HG02840 (cell line): Measurements from ENCODE around the gene HMG20A.

Experiments
- ATAC-seq: cut with Tn5 transposase; IDR thresholded peaks from one replicate; pipeline ENCODE4 v1.9.1; 2021; ENCODE audit warnings: mild to moderate bottlenecking, moderate library complexity, moderate number of reproducible peaks; ENCODE audit not compliant: unreplicated experiment, low FRiP score

HMG20A gene

DNA sequence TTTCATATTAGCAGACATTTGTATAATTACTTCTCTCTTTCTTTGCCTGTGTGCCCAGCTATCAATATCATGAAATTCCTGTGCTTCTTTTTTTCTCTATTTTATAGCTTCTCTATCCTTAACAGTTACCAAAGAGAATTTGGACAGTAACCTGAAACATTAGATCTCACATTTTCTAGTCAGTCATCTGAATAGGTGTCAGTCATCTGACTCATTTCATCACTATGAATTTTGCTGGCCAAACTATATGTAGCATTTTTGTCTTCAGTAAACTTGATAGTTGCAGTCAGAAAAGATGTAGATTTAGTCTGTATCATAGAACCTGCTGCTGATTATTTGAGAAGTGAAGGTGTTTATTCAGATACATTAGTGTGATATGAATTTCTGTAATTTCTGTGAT is 52.6 kb downstream of the HMG20A start:
- ATAC-seq: no peak

DNA sequence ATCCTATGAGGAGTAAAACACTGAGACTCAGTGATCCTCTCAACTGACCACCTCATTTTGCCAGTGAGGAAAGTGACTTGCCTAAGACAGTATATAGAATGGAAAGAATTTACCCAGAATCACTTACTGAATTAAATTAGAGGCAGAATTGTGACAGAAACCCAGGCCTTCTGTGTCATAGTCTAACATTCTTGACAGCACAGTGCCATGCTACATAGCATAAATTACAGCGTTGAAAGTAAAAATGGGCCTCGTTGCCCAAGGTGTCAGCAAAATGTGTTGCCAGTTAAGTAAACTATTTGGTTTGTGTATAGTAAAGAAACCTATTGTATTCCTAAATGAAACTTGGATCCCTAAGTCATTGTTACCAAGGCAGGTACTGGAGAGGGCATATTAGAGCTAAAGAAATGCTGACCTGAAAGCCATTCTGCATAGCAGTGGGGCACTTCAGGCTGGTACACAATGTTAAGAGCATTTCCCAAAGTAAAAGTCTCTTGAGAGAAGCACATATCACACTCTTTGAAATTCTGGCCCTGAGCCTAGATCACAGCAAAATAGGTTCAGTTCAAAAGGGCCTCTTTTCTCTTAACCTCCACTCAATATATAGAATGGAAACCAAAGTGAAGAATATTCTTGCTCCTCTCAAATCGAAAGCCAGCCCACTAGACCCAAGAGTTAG is 53.8 kb downstream of the HMG20A start:
- no peak for ATAC-seq

DNA sequence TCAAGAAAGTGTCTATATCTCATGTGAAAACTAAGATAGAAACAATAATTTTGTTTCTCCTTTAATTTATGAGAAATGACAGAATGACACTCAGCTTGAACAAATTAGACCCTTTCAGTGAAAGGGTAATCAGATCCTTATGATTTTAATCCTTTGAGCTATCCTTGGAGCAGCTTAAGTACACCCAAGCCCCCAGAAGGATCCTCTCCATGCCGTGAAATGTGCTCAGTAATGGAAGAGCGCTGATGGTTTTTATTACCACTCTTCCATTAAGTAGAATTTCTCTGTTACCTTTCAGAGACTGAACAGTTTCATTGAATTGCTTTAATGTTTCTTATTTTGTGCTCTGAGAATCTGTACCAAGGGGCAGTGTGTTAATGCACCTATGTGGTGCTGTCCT is 54.3 kb downstream of the HMG20A start:
- no peak for ATAC-seq

- ATAC-seq: no peak
These were observed 55.2 kb downstream of the HMG20A start for GRCh38 chr15:77475898-77476297.

- no peak for ATAC-seq
These were observed 56.3 kb downstream of the HMG20A start for GRCh38 chr15:77476995-77477394.

GRCh38 chr15:77478051-77478450 is 57.4 kb downstream of the HMG20A start:
- no peak for ATAC-seq

GRCh38 chr15:77479015-77479414 is 58.3 kb downstream of the HMG20A start:
- no peak for ATAC-seq

DNA sequence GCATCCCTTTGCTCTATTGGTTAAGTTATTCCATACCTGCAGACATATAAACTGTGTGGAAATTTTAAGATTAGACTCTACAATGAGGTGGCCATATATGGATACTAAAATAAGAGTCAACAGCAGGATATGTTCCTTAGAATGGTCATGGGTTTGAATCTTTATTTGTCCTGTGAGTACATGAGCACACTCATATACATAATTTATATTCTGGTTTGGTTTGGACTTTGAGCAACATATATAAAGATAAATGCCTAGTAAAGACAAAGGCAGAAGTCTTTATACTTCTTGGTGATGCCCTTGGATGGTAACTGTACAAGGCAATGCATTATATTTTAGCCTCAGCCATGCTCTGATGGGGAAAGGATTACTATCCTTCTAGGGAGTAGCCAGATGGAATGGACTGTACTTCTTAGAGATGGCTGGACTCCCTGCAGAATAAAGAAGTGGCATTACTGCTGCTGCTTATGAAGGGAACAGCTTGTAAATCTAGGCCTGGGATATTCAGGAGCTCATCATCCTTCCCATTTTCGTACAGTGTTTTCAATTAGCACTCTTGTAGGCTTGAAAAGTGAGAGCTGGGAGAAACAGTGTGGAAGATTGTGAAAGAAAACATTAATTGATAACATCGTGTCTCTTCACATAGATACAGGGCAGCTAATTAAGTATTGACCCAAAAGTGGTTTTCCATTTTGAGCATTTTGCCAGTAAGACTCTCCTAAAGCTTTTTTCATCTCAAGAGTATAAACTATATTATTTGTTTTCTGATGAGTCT is 60.4 kb downstream of the HMG20A start:
- ATAC-seq: no peak

DNA sequence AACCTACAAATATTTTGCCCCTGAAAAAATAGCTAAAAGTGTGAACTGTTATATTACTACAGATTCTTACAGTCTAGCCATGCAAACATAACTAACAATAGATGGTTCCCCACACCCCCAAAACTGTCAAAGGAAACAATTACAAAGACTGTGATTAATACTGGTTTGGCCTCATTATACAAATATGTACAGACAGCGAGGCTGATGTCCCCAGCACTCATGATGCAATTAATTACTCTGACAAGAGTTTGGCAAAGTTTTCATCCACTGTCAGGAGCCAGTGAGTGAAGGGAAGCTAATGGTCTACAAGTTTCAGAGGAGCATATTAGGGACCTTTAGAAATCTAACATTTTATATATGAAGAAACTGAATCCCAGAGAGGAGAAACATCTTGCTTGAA is 61.0 kb downstream of the HMG20A start:
- ATAC-seq: no peak

DNA sequence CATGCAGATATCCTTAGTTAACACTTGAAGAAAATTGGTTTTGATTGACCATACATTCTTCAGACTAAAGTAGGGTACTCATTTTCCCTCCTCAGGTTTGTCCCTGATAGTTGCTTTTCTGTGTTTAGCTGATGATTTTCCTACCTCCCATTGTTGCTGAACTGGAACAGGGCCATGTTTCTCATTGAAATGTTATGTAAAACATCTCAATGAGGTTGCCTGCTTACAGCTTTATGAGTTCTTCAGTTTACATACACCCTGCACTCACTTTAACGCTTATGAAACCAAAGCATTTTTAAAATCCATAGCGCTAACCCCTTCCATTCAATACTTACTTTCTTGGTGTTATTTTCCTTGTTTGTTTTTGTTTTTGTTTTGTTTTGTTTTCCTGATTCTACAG is 61.9 kb downstream of the HMG20A start:
- ATAC-seq: no peak

- ATAC-seq: no peak
These were observed 62.9 kb downstream of the HMG20A start for GRCh38 chr15:77483425-77484140.

GRCh38 chr15:77484994-77485393 is 64.3 kb downstream of the HMG20A start:
- no peak for ATAC-seq

GRCh38 chr15:77486542-77487468 is 66.1 kb downstream of the HMG20A start:
- ATAC-seq: no peak

DNA sequence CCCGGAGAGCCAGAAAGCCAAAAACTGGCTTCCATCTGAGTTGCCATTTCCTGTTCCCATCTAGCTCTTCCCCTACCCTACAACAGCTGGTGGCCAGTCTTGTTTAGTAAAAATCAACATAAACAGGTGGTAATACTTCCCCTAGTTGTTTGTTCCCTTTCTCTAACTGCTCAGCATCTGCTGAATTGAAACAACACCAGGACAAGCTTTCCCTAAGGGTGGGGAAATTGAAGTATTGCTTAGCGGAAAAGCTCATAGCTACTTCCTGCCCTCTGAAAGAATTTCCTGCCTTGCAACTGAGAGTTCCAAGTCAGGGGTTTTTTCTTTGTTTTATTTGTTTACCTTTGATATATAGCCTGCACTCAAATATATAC is 66.8 kb downstream of the HMG20A start:
- ATAC-seq: no peak

DNA sequence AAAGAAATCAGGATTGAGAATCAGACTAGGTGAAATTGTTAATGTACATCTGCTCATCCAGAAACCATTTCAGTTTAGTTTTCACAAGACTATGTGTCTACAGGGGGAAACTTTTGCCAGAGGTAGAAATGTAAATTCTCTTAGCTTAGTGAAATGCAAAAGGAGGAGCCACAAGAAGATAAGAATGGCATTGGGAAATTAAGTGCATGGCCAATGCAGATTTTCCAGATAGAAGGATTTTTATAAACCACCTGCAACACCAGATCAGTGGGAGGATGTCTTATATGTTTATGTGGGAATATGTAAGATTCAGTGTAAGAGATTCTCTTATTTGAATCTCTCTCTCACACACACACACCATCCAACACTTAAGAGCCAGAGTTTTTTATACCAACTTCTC is 67.2 kb downstream of the HMG20A start:
- no peak for ATAC-seq

GRCh38 chr15:77489647-77490046 is 69.0 kb downstream of the HMG20A start:
- ATAC-seq: no peak

DNA sequence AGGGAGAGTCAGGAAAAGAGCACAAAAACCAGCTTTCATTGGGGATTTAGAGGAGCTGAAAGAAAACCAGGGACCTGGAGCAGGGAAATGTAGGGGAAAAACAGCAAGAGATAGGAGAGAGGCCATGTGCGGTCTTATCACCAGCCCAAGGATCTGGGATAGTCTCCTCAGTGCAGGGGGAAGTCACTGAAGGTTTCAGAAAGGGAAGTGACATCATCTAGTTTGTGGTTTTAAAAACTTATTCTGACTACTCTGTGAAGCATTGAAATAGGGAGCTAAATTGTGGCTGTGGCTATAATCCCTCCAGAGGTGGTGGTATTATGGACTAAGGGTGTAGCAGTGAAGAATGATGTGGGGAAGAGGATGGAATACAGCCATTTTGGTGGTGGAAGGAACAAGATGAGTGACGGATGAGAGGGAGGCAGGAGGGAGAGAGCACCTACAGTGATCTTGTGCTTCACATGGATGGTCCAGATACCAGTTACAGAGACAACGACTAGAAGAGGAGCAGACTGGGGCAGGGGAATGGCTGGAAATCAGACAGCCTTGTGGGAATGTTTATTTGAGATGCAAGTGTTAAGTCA is 72.7 kb downstream of the HMG20A start:
- no peak for ATAC-seq

GRCh38 chr15:77494073-77494867 is 73.6 kb downstream of the HMG20A start:
- no peak for ATAC-seq

DNA sequence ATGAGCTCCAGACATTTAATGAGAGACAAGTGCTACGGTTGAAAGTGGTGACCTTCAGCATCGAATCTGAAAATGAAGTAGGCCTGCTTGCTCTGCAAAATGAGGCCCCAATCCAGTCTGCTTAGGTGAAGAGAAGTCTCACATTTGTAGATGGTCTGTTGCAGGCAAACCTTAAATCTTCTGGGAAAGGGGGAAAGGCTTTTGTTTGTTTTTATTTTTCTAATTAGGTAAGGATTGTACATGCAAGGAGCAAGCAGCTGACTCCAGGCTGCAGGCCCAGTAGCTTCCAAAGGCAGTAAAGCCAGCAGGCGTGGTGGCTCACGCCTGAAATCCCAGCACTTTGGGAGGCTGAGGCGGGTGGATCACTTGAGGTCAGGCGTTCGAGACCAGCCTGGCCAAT is 74.3 kb downstream of the HMG20A start:
- no peak for ATAC-seq
